Measurements from ENCODE around the gene HECTD4.

The HECTD4 gene

GRCh38 chr12:112239020-112239419 is 143.2 kb downstream of the HECTD4 start:
- no peak overlapping the region for H3K4me3 ChIP-seq (ENCODE audit: low read depth, low read length)
- in situ Hi-C loops (cut with HindIII; ENCODE audit: low sequenced_read_pairs), result no loop called here
- TF ChIP-seq CTCF (IDR thresholded peaks at IDR 0.05; ENCODE audit: low read depth, low read length), result no peak
- DNase-seq (ENCODE audit: low read depth, low spot score), result no peak

- in situ Hi-C loops (cut with HindIII; ENCODE audit: low sequenced_read_pairs), result no loop called here
- no peak for DNase-seq (ENCODE audit: low read depth, low spot score)
Measured at GRCh38 chr12:112238441-112238840, 143.8 kb downstream of the HECTD4 start.

GRCh38 chr12:112236786-112237185 is 145.4 kb downstream of the HECTD4 start:
- in situ Hi-C loops (cut with HindIII; ENCODE audit: low sequenced_read_pairs), result no loop called here
- DNase-seq (ENCODE audit: low read depth, low spot score), result no peak
- no peak for TF ChIP-seq CTCF (IDR thresholded peaks at IDR 0.05; ENCODE audit: low read depth, low read length)
- H3K4me3 ChIP-seq (ENCODE audit: low read depth, low read length), result no peak overlapping the region

More at GRCh38 chr12:112238441-112238840, 143.8 kb downstream of the HECTD4 start:
- H3K4me3 ChIP-seq (ENCODE audit: low read depth, low read length), result no peak overlapping the region
- TF ChIP-seq CTCF (IDR thresholded peaks at IDR 0.05; ENCODE audit: low read depth, low read length), result no peak

- in situ Hi-C loops (cut with HindIII; ENCODE audit: low sequenced_read_pairs), result no loop called here
- peak; percentile 3 for DNase-seq (ENCODE audit: low read depth, low spot score)
- no peak overlapping the region for H3K4me3 ChIP-seq (ENCODE audit: low read depth, low read length)
- TF ChIP-seq CTCF (IDR thresholded peaks at IDR 0.05; ENCODE audit: low read depth, low read length), result no peak
Measured at GRCh38 chr12:112236386-112236785, 145.8 kb downstream of the HECTD4 start.

- no peak for DNase-seq (ENCODE audit: low read depth, low spot score)
- in situ Hi-C loops (cut with HindIII; ENCODE audit: low sequenced_read_pairs), result no loop called here
- no peak for TF ChIP-seq CTCF (IDR thresholded peaks at IDR 0.05; ENCODE audit: low read depth, low read length)
- no peak overlapping the region for H3K4me3 ChIP-seq (ENCODE audit: low read depth, low read length)
Measured at GRCh38 chr12:112234303-112234702, 147.9 kb downstream of the HECTD4 start.

- no peak for DNase-seq (ENCODE audit: low read depth, low spot score)
- H3K4me3 ChIP-seq (ENCODE audit: low read depth, low read length), result no peak overlapping the region
- no peak for TF ChIP-seq CTCF (IDR thresholded peaks at IDR 0.05; ENCODE audit: low read depth, low read length)
- in situ Hi-C loops (cut with HindIII; ENCODE audit: low sequenced_read_pairs), result no loop called here
Measured at GRCh38 chr12:112233242-112233641, 149.0 kb downstream of the HECTD4 start.

GRCh38 chr12:112230136-112230535 is 152.1 kb downstream of the HECTD4 start:
- no peak for DNase-seq (ENCODE audit: low read depth, low spot score)
- no peak for TF ChIP-seq CTCF (IDR thresholded peaks at IDR 0.05; ENCODE audit: low read depth, low read length)
- no peak overlapping the region for H3K4me3 ChIP-seq (ENCODE audit: low read depth, low read length)
- in situ Hi-C loops (cut with HindIII; ENCODE audit: low sequenced_read_pairs), result no loop called here
